OCI-LY3 (cell line): ENCODE results near the gene TPGS1.

Experiments
- CTCF ChIP-seq: fragments of 200-600, 300-600 bp; sonication (generic); IDR thresholded peaks from 2 replicates; pipeline ENCODE4 v1.5.1; 2014; ENCODE audit warnings: antibody characterized with exemption, low read length, low read depth
- EZH2phosphoT487 ChIP-seq: fragments of 200-600 bp; shearing (Covaris generic); IDR thresholded peaks from 2 replicates; pipeline ENCODE4 v1.6.1; 2018; ENCODE audit warnings: antibody characterized with exemption, mixed run types, low read depth

- TF ChIP-seq CTCF = no peak
- no peak for TF ChIP-seq EZH2phosphoT487
Measured at GRCh38 chr19:534088-534487, 26.8 kb downstream of the TPGS1 start.
